Skeletal muscle tissue (tissue), 4 donors: ENCODE measurements around the gene ABCB7. TPM values are rescaled to one million over a fixed set of nuclear protein-coding genes. Genes with fewer than 3 reads are reported as not detected.

ENCODE experiments used
- H3K27ac ChIP-seq: one replicate; pipeline ENCODE4 v1.7.0; 2013; ENCODE audit warnings: mild to moderate bottlenecking, low read depth, low read length, inconsistent platforms
- H3K27me3 ChIP-seq, 3 donors: one replicate each; pipeline ENCODE4 v1.7.0; 2013; ENCODE audit warnings: low read length in 3 of 3; ENCODE audit not compliant: control insufficient read depth in 3 of 3, insufficient read depth in 3 of 3
- H3K36me3 ChIP-seq, 3 donors: one replicate each; pipeline ENCODE4 v1.7.0; 2013; ENCODE audit warnings: low read length in 3 of 3; ENCODE audit not compliant: control insufficient read depth in 3 of 3, insufficient read depth in 3 of 3
- H3K4me1 ChIP-seq, 3 donors: one replicate each; pipeline ENCODE4 v1.7.0; 2013; ENCODE audit warnings: low read length in 3 of 3, mild to moderate bottlenecking in 3 of 3; ENCODE audit not compliant: control insufficient read depth in 3 of 3, insufficient read depth in 3 of 3
- H3K4me3 ChIP-seq, 3 donors: one replicate each; pipeline ENCODE4 v1.7.0; 2013; ENCODE audit warnings: low read length in 3 of 3
- H3K9ac ChIP-seq, 3 donors: one replicate each; pipeline ENCODE4 v1.7.0; 2013; ENCODE audit warnings: low read length in 3 of 3, mild to moderate bottlenecking in 3 of 3, moderate library complexity in 2 of 3, low read depth in 1 of 3
- H3K9me3 ChIP-seq, 3 donors: one replicate each; pipeline ENCODE4 v1.7.0; 2013; ENCODE audit warnings: low read length in 3 of 3; ENCODE audit not compliant: control insufficient read depth in 3 of 3
- total RNA-seq: library from RNA; depleted of rRNA; stranded (reverse); fragments of >200 nt; gene quantifications from one replicate; pipeline ENCODE4 v1.2.3, GENCODE V29; 2014
- donor health status: Osteomylitis.

ABCB7 gene
- total RNA-seq, 1 donor from 2014 or later: 25.6 TPM

DNA sequence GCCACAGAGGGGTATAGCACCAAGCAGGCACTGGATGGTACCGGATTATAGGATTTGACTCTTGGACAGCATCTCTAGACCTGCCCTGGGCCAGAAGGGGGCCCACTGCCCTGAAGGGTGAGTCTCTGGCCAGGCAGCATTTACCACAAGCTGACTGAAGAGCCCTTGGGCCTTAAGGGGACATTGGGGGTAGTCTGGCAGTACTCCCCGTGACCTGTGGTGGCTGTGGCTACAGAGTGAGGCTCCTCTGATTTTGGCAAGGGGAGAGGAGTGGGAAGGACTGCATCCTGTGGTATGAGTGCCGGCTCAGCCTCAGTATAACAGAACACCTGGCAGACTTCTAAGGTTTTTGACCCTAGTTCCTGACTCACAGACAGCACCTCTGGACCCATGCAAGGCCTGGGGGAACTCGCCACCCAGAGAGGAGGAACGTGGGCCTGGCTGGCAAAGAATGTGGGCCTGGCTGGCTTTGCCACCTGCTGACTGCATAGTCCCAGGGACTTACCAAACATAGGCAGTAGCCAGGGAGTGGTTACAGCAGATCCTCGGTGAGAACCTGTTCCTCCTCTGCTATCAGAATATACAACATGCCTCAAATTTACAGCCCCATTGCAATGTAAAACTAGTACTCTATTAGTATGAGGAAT is 48.1 kb downstream of the ABCB7 start:
- H3K27ac ChIP-seq: no peak overlapping the region

DNA sequence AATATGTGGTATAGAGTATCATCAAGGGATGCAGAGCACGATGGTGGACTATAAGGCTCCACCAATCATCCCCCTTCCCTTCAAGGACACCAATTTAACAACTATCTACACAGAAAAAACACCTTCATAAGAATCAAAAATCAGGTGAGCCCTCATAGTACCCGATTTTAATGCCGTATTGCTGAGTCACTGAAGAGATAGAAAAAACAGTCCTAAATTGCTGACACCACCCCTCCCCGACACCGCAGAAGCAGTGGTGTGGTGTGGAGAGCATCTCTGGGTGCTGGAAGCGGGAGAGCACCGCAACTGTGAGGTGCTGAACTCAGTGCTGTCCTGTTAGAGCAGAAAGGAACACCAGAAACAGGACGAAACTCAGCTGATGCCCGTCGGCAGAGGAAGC is 49.3 kb downstream of the ABCB7 start:
- Histone ChIP-seq H3K4me3 (no peak overlapping the region), H3K27me3 (no peaks in the 10 kb centered on the region), H3K9ac (no peak overlapping the region), H3K4me1 (no peaks in the 10 kb centered on the region), H3K36me3 (no peaks in the 10 kb centered on the region), H3K9me3 (no peaks in the 10 kb centered on the region), H3K27ac (no peak overlapping the region)

More for the DNA sequence above, 48.1 kb downstream of the ABCB7 start:
- no peaks in the 10 kb centered on the region for H3K4me1 ChIP-seq
- peaks cover 0 to 3% (median 0%) of the 10 kb centered on the region in 3 donors for H3K36me3 ChIP-seq
- no peak overlapping the region for H3K9ac ChIP-seq
- no peaks in the 10 kb centered on the region for H3K9me3 ChIP-seq
- H3K4me3 ChIP-seq: no peak overlapping the region
- H3K27me3 ChIP-seq: no peaks in the 10 kb centered on the region

DNA sequence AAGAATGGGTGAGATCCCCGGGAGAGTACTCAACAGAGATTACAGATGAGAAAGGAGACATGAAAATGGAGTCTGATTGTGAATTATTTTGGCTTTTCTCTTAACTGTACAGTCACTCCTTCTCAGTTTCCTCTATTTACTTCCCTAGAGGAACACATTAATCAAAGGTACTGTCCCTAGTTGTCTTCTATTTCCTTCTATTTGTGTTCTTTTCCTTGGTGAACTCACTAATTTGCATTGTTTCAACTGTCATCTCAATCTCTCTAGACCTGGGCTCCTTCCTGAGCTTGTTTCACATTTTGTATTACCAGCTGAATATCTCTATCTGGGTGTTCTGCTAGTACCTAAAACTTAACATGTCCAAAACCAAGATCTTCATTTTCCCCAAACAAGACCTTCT is 59.8 kb downstream of the ABCB7 start:
- Histone ChIP-seq H3K4me3 (no peak overlapping the region), H3K36me3 (no peaks in the 10 kb centered on the region), H3K27ac (no peak overlapping the region)

DNA sequence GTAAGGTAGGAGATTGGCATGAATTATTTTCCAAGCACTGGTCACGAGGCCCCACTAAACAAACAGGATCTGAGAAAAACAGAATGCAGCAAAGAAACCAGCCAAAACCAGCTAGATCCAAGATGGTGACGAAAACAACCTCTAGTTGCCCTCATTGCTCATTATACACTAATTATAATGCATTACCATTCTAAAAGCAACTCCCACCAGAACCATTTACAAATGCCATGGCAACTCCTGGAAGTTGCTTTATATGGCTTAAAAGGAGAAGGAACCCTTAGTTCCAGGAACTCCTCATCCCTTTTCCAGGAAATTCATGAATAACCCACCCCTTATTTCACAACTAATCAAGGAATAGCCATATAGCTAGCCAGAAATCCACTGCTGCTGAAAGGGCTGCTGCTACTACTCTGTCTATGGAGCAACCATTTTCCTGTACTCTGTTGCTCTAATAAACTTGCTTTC is 69.3 kb downstream of the ABCB7 start:
- Histone ChIP-seq H3K4me1 (no peaks in the 10 kb centered on the region), H3K9me3 (no peaks in the 10 kb centered on the region), H3K4me3 (no peak overlapping the region), H3K9ac (no peak overlapping the region), H3K27ac (no peak overlapping the region), H3K27me3 (no peaks in the 10 kb centered on the region), H3K36me3 (no peaks in the 10 kb centered on the region)

More for the DNA sequence above, 59.8 kb downstream of the ABCB7 start:
- Histone ChIP-seq H3K4me1 (no peaks in the 10 kb centered on the region), H3K9ac (no peak overlapping the region), H3K27me3 (no peaks in the 10 kb centered on the region), H3K9me3 (no peaks in the 10 kb centered on the region)

DNA sequence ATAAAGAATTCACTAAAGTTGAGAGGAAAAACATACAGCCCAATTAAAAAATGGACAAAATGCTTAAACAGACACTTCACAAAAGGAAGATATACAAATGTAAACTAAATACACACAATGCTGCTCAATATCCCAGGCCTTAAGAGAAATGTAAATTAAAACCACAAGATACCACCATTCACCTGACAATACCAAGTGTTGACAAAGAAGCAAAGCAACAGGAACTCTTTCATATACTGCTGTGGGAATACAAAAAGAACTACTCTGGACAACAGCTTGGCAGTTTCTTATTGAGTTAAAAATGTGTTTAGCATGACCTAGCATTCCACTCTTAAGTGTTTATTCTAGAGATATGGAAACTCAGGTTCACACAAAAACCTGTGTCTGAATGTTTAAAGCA is 71.3 kb downstream of the ABCB7 start:
- H3K9me3 ChIP-seq: no peaks in the 10 kb centered on the region
- H3K4me1 ChIP-seq: no peaks in the 10 kb centered on the region
- H3K27ac ChIP-seq: no peak overlapping the region
- H3K27me3 ChIP-seq: no peaks in the 10 kb centered on the region
- H3K9ac ChIP-seq: no peak overlapping the region
- H3K36me3 ChIP-seq: no peaks in the 10 kb centered on the region
- H3K4me3 ChIP-seq: no peak overlapping the region

DNA sequence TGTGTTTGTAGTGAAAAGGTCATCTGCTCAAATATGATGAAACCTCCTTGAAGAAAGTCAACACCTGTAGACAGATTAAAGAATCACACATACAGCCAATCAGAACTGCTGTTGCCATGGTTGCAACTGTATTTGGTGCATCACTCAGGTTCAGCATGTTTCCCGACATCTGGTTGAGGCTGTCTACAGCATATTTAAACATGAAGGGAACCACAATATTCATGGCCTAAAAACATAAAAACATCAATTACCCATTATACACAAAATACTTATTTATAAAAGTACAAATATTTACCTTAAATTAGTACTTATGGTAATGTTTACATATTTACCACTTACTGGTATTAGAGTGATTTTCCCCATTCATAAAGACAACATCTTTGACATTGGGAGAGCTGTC is 79.7 kb downstream of the ABCB7 start:
- H3K36me3 ChIP-seq: peaks cover 0 to 2% (median 0%) of the 10 kb centered on the region in 3 donors
- no peak overlapping the region for H3K27ac ChIP-seq
- H3K27me3 ChIP-seq: no peaks in the 10 kb centered on the region
- H3K4me1 ChIP-seq: no peaks in the 10 kb centered on the region
- no peak overlapping the region for H3K4me3 ChIP-seq
- H3K9me3 ChIP-seq: no peaks in the 10 kb centered on the region
- H3K9ac ChIP-seq: no peak overlapping the region

DNA sequence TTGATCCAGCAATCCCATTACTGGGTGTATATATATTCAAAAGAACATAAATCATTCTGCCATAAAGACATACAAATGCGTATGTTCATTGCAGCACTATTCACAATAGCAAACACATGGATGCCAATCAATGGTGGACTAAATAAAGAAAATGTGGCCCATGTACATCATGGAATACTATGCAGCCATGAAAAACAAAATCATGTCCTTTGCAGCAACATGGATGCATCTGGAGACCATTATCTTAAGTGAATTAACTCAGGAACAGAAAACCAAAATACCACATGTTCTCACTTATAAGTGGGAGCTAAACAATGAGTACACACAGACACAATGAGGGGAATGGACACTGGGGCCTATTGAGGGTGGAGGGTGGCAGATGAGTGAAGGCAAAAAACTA is 81.6 kb downstream of the ABCB7 start:
- Histone ChIP-seq H3K9ac (no peak overlapping the region), H3K4me1 (no peaks in the 10 kb centered on the region), H3K4me3 (no peak overlapping the region), H3K27ac (no peak overlapping the region), H3K9me3 (no peaks in the 10 kb centered on the region), H3K27me3 (no peaks in the 10 kb centered on the region), H3K36me3 (peaks cover 0 to 2% (median 0%) of the 10 kb centered on the region in 3 donors)

DNA sequence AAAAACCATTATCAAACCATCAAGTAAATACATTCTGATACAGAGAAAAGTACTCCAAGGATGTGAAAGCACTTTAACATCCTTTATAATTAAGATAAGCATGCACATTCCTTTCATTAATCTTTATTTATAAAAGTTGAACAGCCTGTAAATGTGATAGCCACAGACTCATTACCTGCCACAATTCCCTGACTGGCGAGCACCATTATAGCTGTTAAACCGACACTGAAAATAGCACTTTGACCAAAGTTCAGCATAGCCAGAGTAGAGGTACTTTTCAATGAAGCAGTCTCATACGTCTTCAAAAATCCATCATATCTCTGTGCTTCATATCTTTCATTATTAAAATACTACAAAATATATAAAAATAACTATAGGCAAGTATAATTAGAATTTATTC is 84.7 kb downstream of the ABCB7 start:
- no peak overlapping the region for H3K4me3 ChIP-seq
- H3K4me1 ChIP-seq: no peaks in the 10 kb centered on the region
- H3K9ac ChIP-seq: no peak overlapping the region
- no peaks in the 10 kb centered on the region for H3K27me3 ChIP-seq
- H3K36me3 ChIP-seq: peaks cover 0 to 4% (median 2%) of the 10 kb centered on the region in 3 donors
- no peaks in the 10 kb centered on the region for H3K9me3 ChIP-seq
- no peak overlapping the region for H3K27ac ChIP-seq

DNA sequence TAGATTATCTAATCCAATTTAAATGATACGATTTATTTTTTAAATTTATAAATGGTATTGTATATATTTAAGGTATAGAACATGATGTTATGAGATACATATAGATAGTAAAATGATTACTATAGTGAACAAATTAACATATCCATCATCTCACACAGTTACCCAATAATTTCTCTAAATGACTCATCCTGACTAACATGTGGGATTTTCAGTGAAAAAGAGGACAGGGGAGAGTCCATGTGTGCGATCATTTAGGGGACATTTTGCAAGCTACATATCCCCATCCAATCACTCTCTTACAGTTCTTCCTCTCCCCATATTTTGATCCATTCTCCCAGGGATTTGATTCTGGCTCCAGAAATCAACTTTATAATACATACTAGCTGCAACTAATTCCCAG is 88.2 kb downstream of the ABCB7 start:
- Histone ChIP-seq H3K27ac (no peak overlapping the region), H3K9ac (no peak overlapping the region), H3K9me3 (no peaks in the 10 kb centered on the region), H3K4me1 (no peaks in the 10 kb centered on the region), H3K36me3 (peaks cover 0 to 4% (median 2%) of the 10 kb centered on the region in 3 donors), H3K27me3 (no peaks in the 10 kb centered on the region), H3K4me3 (no peak overlapping the region)

DNA sequence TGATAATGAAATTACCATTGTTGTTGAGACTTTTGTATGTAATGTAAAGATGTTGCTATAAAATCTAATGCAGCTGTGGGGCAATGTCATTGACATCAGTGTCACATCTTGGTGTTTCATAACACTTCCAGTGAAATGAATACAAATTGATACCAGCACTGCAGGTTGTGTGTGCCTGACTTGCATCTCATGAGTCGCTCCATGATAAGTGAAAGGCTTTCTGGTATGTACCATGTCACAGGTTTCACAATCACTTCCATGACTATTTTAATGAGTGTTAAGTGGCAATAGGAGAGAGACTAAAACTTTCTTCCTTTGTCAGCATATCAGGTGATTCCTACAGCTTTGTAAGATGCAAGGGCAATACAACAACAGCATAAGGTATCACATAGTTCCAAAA is 94.4 kb downstream of the ABCB7 start:
- Histone ChIP-seq H3K9ac (no peak overlapping the region), H3K27ac (no peak overlapping the region), H3K27me3 (no peaks in the 10 kb centered on the region), H3K4me1 (no peaks in the 10 kb centered on the region), H3K9me3 (no peaks in the 10 kb centered on the region), H3K36me3 (peaks cover 3 to 6% (median 4%) of the 10 kb centered on the region in 3 donors), H3K4me3 (no peak overlapping the region)
